Measurements from ENCODE around the gene KIF26B. TPM values are rescaled to one million over a fixed set of nuclear protein-coding genes. Genes with fewer than 3 reads are reported as not detected.

KIF26B gene
- polyA plus RNA-seq, 1 donor from 2014 or later: 6.3 TPM

GRCh38 chr1:245663841-245664240 lies 509.1 kb downstream of the KIF26B start:
- H3K79me2 ChIP-seq (replicated peaks; ENCODE audit: insufficient read depth, low read length): no peaks in the 10 kb centered on the region
- H3K9ac ChIP-seq (ENCODE audit: low read length): no peak overlapping the region
- H3K27me3 ChIP-seq (ENCODE audit: insufficient read depth, low read depth, low read length): no peaks in the 10 kb centered on the region
- no peaks in the 10 kb centered on the region for H3K36me3 ChIP-seq (ENCODE audit: insufficient read depth, low read length)
- TF ChIP-seq EP300 (conservative IDR thresholded peaks at IDR 0.05; ENCODE audit: poor library complexity, severe bottlenecking) (no peak), MXI1 (conservative IDR thresholded peaks at IDR 0.05; ENCODE audit: poor library complexity, severe bottlenecking) (no peak), POLR2AphosphoS5 (IDR thresholded peaks at IDR 0.05) (no peak), RAD21 (conservative IDR thresholded peaks at IDR 0.05) (no peak), EZH2 (IDR thresholded peaks at IDR 0.05; ENCODE audit: borderline replicate concordance, insufficient read depth, low read length, poor library complexity, severe bottlenecking) (no peak), SMC3 (conservative IDR thresholded peaks at IDR 0.05; ENCODE audit: poor library complexity) (no peak), TAF1 (IDR thresholded peaks at IDR 0.05; ENCODE audit: low read depth) (no peak)
- TF ChIP-seq, protein P1, sequence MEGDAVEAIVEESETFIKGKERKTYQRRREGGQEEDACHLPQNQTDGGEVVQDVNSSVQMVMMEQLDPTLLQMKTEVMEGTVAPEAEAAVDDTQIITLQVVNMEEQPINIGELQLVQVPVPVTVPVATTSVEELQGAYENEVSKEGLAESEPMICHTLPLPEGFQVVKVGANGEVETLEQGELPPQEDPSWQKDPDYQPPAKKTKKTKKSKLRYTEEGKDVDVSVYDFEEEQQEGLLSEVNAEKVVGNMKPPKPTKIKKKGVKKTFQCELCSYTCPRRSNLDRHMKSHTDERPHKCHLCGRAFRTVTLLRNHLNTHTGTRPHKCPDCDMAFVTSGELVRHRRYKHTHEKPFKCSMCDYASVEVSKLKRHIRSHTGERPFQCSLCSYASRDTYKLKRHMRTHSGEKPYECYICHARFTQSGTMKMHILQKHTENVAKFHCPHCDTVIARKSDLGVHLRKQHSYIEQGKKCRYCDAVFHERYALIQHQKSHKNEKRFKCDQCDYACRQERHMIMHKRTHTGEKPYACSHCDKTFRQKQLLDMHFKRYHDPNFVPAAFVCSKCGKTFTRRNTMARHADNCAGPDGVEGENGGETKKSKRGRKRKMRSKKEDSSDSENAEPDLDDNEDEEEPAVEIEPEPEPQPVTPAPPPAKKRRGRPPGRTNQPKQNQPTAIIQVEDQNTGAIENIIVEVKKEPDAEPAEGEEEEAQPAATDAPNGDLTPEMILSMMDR (IDR thresholded peaks at IDR 0.05; ENCODE audit: poor library complexity, severe bottlenecking): no peak
- TF ChIP-seq, protein P2, sequence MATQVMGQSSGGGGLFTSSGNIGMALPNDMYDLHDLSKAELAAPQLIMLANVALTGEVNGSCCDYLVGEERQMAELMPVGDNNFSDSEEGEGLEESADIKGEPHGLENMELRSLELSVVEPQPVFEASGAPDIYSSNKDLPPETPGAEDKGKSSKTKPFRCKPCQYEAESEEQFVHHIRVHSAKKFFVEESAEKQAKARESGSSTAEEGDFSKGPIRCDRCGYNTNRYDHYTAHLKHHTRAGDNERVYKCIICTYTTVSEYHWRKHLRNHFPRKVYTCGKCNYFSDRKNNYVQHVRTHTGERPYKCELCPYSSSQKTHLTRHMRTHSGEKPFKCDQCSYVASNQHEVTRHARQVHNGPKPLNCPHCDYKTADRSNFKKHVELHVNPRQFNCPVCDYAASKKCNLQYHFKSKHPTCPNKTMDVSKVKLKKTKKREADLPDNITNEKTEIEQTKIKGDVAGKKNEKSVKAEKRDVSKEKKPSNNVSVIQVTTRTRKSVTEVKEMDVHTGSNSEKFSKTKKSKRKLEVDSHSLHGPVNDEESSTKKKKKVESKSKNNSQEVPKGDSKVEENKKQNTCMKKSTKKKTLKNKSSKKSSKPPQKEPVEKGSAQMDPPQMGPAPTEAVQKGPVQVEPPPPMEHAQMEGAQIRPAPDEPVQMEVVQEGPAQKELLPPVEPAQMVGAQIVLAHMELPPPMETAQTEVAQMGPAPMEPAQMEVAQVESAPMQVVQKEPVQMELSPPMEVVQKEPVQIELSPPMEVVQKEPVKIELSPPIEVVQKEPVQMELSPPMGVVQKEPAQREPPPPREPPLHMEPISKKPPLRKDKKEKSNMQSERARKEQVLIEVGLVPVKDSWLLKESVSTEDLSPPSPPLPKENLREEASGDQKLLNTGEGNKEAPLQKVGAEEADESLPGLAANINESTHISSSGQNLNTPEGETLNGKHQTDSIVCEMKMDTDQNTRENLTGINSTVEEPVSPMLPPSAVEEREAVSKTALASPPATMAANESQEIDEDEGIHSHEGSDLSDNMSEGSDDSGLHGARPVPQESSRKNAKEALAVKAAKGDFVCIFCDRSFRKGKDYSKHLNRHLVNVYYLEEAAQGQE (IDR thresholded peaks at IDR 0.05; ENCODE audit: borderline replicate concordance): no peak
- no peaks in the 10 kb centered on the region for H3K9me2 ChIP-seq (ENCODE audit: insufficient read depth, low read length)
- H4K20me1 ChIP-seq (ENCODE audit: insufficient read depth): no peaks in the 10 kb centered on the region
- H3K27ac ChIP-seq (ENCODE audit: low read length): no peak overlapping the region
- no peak overlapping the region for H3K4me2 ChIP-seq (ENCODE audit: low read length)
- no peaks in the 10 kb centered on the region for H3F3A ChIP-seq (ENCODE audit: insufficient read depth, low read length, poor library complexity, severe bottlenecking)
- H3K4me3 ChIP-seq (ENCODE audit: low read length): no peak overlapping the region
- no peak overlapping the region for H2AFZ ChIP-seq (ENCODE audit: low read depth, low read length)
- H3K9me3 ChIP-seq (ENCODE audit: low read length): no peaks in the 10 kb centered on the region

DNA sequence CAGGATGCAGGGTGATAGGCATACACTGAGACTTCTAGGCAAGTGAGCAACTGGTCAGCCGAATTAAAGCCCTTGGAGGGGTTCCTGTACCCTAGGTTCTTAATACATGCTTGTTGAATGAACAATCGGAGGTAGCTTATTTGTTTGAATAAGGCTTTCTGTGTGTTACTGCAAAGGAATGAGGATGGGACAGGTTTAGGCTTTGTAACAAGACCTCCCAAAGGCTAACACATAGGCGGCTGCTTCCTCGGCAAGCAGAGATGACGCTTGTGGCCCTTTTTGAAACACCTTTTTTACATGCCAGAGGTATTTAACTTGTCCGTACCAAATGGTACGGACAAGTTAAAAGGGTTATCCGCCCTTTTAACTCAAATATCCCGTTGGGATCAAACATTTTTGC lies 511.6 kb downstream of the KIF26B start:
- Histone ChIP-seq H3K36me3 (ENCODE audit: insufficient read depth, low read length) (no peaks in the 10 kb centered on the region), H3K27me3 (ENCODE audit: insufficient read depth, low read depth, low read length) (no peaks in the 10 kb centered on the region), H3K79me2 (replicated peaks; ENCODE audit: insufficient read depth, low read length) (no peaks in the 10 kb centered on the region), H3K9ac (ENCODE audit: low read length) (no peak overlapping the region), H3K27ac (ENCODE audit: low read length) (no peak overlapping the region), H3K4me2 (ENCODE audit: low read length) (no peak overlapping the region), H3K4me3 (ENCODE audit: low read length) (no peak overlapping the region), H2AFZ (ENCODE audit: low read depth, low read length) (no peak overlapping the region), H4K20me1 (ENCODE audit: insufficient read depth) (no peaks in the 10 kb centered on the region), H3K9me2 (ENCODE audit: insufficient read depth, low read length) (no peaks in the 10 kb centered on the region), H3K9me3 (ENCODE audit: low read length) (no peaks in the 10 kb centered on the region), H3F3A (ENCODE audit: insufficient read depth, low read length, poor library complexity, severe bottlenecking) (no peaks in the 10 kb centered on the region)
- TF ChIP-seq SMC3 (conservative IDR thresholded peaks at IDR 0.05; ENCODE audit: poor library complexity): no peak
- no peak for TF ChIP-seq RAD21 (conservative IDR thresholded peaks at IDR 0.05)
- TF ChIP-seq TAF1 (IDR thresholded peaks at IDR 0.05; ENCODE audit: low read depth): no peak
- TF ChIP-seq, protein P1 (IDR thresholded peaks at IDR 0.05; ENCODE audit: poor library complexity, severe bottlenecking): no peak
- TF ChIP-seq, protein P2 (IDR thresholded peaks at IDR 0.05; ENCODE audit: borderline replicate concordance): no peak
- no peak for TF ChIP-seq MXI1 (conservative IDR thresholded peaks at IDR 0.05; ENCODE audit: poor library complexity, severe bottlenecking)
- TF ChIP-seq EP300 (conservative IDR thresholded peaks at IDR 0.05; ENCODE audit: poor library complexity, severe bottlenecking): no peak
- no peak for TF ChIP-seq EZH2 (IDR thresholded peaks at IDR 0.05; ENCODE audit: borderline replicate concordance, insufficient read depth, low read length, poor library complexity, severe bottlenecking)
- no peak for TF ChIP-seq POLR2AphosphoS5 (IDR thresholded peaks at IDR 0.05)

Data from neural cell (in vitro differentiated cells).